ENCODE results near the gene WAC.
"Not testable (repeated sequence)": the region's sequence is repeated elsewhere in the genome, so short reads cannot be mapped to it uniquely, and the experiment has no call there.

The WAC gene, protein sequence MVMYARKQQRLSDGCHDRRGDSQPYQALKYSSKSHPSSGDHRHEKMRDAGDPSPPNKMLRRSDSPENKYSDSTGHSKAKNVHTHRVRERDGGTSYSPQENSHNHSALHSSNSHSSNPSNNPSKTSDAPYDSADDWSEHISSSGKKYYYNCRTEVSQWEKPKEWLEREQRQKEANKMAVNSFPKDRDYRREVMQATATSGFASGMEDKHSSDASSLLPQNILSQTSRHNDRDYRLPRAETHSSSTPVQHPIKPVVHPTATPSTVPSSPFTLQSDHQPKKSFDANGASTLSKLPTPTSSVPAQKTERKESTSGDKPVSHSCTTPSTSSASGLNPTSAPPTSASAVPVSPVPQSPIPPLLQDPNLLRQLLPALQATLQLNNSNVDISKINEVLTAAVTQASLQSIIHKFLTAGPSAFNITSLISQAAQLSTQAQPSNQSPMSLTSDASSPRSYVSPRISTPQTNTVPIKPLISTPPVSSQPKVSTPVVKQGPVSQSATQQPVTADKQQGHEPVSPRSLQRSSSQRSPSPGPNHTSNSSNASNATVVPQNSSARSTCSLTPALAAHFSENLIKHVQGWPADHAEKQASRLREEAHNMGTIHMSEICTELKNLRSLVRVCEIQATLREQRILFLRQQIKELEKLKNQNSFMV

DNA sequence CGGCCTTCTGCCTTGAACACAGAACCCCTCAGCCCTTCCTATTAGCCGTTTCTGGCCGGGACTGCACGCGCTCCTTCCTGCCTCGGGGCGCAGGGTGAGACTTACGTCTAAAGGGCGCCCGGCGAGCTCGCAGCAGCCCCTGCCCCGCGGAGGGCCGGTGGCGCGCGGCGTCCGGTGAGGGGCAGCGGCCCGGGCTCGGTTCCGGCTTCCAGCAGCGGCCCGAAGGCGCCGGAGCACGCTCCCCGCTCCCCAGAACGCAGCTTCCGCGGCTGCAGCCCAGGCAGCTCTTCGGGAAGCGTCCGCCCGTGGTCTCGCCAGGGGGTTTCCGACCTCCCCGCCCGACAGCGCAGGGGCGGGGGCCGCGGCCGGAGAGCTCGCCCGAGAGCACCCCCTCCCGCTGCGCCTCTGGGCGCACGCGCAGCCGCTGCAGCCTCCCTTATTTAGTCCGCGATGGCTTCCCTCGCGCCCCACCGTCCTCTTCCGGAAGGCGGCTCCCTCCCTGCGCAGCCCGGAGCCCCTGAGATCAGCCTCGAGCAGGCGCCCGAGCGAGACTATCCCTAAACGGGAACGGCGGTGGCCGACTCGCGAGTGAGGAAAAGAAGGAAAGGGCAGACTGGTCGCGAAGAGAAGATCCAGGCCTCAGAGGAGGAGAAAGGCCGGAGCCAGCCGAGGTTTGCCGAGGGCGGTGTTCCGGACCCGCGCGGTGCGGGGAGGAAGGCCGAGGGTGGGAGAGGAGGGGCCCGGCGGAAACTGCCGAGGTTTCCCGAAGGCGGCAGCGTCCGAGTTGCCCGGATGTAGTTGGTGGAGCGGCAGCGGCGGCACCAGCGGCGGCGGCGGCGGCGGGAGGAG lies at the start of gene WAC:
Gene WAC, plus strand, starts transcription at position 782 of the 849 bp plus-strand sequence. CDS start 462 bp downstream, outside the sequence.
- DNase-seq, result peak; percentile 37

DNA sequence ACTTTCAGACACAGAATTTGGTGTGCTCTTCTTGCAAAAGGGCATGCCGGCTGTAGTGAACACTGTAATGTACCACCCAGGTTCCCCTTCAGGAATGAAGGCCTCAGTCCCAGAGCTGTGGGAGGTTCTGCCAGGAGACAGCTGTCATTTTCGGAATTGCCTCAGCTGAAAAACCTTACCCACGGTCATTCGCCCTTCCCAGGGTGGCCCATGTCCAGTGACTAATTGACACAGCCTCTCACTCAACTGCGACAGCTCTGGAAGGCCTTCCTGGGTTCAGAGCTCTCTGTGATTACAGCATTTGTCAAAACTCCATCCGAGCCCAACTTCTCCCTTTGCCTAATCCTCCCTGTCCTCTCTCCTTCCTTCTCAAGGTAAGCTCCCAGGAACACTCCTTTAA lies 43.7 kb upstream of the WAC start:
- no peak for DNase-seq

DNA sequence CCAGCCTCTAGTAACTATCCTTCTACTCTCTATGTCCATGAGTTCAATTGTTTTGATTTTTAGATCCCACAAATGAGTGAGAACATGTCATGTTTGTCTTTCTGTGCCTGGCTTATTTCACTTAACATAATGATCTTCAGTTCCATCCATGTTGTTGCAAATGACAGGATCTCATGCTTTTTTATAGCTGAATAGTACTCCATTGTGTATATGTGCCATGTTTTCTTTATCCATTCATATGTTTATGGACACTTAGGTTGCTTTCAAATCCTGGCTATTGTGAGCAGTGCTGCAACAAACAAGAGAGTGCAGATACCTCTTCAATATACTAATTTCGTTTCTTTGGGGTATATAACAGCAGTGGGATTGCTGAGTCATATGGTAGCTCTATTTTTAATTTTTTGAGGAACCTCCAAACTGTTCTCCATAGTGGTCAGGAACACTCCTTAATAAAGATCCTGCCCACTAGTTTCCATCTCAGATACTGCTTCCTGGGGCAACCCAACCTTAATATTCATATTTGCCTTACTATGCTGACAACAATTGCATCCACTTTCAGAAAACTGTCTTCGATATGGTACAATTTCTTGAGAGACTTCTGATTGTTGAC lies 42.6 kb upstream of the WAC start:
- not testable (repeated sequence) for DNase-seq

DNA sequence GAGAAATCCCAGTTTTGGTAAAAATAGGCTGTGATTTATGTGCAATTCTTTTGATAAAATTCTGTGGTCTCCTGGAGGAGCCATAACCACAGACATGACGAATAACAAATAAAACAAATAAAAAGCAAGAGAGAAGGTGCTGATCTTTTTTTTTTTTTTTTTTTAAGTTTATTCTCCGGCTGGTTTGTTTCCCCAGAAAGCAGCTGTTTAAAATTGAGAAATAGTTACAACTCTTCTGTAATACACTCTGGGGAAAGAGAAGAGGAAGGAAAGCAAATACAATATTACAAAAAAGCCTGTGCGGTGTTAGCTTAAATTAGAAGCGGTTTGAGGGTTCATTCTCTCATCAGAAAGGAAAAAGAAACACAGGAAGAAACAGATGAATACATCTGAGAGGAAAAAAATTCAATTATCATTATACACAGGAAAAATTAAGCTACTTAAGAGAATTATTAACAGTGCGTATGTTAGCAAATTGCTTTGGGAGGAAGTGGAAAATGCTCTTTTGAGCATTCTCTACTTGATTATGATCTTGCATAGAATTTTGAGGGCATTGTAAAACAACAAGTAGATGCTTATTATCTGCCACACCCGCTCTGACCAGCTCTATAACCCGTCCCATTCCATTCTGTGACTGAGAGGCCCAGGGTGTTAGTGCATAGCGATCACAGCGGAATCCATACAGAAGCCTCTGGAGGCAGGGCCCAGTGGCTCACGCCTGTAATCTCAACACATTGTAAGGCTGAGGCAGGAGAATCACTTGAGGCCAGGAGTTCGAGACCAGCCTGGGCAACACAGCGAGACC lies 40.6 kb upstream of the WAC start:
- no peak for DNase-seq

DNA sequence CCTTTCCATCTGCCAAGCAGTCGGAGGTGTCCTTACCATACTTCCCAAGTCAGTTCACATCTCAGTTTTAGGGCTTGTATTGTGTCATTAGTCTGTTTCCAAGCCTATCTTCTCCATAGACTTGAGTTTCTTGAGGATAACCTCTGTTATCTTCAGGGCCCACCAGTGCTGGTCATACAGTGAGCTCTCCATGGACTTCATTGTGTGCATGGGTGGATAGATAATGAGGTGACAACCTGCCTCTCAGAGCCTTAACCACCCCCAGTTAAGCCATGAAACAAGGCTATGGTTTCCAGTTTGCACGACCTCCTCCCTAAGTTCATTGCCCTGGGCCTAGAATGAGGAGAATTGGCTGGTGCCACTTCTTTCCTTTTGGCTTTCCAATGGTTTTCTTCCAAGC lies 38.5 kb upstream of the WAC start:
- DNase-seq, result no peak

DNA sequence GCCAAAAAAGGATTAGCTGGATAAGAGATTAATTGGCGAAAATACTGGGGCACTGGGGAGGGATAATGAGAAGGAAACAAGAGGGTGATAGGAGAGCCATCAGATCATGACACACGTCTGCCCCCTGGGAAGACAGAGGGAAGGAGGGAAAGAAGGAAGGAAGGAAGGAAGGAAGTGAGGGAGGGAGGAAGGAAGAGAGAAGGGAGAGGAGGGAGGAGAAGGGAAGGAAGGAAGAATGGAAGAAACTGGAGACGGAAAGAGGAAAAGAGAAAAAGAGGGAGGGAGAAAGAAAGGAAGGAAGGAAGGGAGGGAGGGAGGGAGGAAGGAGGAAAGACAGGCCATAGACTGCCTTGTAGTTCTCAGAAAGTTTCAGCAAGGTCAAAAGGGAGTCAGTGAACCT lies 37.8 kb upstream of the WAC start:
- DNase-seq, result no peak

DNA sequence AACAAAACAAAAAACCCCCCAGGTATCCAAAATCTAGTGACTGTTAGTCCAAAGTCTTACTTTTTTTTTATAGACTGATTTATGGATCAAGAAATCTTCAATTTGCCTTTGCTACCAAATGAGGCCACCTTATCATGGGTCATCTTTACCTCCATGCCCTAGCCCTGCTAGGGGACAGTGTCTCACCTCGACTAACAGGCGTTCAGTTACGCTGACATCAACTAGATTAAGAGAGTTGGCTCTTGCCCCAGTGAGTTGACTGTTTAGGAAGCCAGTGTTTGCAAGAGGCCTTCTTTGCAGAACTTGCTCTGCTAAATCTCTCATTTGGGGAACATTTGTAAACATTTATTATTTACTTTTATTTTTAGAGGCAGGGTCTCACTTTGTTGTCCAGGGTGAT lies 36.9 kb upstream of the WAC start:
- DNase-seq, result no peak

DNA sequence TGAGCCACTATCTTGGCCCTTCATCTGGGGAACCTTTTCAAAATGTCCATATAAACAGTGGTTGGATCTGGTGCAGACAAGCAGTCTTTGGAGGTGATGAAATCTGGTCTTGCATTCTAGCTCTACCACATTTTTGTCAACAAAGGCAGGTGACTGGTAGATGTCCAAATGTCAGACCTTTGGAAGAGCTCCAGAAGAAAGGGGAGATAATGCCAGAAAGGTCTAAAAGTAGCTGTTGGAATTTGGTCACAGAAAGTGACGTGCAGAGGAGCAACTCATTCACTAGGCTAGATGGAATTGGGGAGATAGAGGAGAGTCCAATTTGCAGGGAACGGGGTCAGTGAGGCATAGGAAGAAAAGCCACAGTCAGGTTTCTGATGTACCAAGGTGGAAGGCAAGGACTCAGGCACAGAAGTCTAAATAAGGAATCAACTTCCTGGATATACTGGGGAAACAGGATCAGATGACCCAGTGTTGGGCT lies 36.4 kb upstream of the WAC start:
- no peak for DNase-seq

DNA sequence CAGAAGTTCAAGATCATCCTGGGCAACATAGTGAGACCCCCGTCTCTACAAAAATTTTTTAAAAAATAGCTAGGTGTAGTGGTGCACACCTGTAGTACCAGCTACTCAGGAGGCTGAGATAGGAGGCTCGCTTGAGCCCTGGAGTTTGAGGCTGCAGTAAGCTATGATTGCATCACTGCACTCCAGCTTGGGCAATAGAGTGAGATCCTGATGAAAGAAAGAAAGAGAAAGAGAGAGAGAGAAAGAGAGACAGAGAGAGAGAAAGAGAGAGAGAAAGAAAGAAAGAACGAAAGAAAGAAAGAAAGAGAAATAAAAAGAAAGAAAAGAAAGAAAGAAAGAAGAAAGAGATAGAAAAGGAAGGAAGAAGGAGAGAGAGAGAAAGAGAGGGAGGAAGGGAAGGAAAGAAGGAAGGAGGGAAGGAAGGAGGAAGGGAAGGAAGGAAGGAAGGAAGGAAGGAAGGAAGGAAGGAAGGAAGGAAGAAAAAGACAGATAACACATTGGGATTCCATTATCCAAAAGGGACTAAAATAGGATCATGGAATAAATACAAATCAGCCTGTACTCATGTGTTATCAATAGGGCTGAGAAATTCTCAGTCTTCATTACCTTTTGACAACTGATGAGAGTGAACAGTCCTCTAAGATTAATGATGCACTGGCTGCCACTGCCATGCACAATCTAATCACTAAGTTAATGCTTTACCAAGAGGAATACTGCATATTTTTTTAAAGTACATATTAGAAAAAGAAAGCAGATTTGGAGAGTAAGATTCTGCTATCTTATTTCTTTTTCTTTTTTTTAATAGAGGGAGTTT lies 35.4 kb upstream of the WAC start:
- DNase-seq, result no peak

DNA sequence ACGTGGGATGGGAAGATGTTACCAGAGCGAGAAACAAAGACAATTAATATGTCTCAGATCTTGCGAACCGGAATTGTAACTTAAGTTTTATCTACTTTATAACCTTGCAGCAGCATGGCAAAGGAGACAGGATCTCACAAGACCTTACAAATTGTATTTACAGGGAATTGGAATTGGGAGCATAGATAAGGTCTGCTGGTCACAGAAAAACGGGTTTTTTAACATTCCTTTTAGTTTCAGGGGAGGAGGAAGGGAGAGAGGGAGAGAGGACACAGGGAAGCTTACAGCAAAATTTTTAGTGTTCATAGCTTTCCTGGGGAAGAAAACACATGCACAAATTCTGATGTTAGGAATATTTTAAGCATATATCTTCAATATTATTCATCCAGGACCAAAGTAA lies 32.7 kb upstream of the WAC start:
- not testable (repeated sequence) for DNase-seq

DNA sequence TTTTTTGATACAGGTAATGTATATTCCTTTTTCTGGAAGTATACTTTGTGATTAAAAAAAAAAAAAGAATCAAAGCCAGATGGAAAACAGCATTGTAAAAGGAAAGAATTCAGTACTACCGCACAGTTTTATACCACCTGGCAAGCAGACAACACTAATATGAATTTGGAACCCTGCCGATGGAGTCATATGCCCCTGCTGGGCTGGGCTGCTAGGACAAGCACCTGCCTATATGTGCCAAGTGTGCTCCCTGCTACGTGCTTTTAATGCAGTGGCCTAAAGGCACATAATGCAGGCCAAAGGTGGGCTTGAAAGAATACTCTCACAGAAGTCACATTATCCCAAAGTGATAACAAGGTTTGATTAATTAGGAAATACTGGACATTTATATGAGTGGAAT lies 29.8 kb upstream of the WAC start:
- DNase-seq, result peak; percentile 65

DNA sequence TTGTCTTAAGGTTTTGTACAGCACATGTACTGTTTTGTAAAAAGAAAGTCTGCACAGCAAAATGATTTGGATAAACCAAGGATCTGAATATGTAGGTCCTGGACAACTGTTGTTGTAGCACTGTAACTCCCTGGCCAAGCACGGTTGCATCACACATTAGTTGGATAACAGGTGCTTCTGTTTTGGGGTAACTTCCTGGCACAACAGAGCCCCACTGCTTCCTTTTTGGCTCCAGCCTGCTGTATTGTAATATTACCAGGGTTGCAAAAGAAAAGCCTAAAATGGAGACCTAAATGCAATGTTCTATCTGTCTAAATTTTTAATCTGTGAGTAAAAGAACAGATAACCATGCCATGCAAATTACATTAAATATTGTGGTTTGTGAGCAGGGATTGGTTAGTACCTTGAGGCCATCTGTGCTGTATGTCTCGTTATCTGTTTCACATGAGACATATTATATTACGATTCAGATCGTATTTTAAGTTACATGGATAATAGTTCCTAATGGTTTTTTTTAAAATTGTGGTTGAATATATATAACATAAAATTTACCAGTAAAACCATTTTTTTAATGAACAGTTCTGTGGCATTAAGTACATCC lies 27.5 kb upstream of the WAC start:
- no peak for DNase-seq

DNA sequence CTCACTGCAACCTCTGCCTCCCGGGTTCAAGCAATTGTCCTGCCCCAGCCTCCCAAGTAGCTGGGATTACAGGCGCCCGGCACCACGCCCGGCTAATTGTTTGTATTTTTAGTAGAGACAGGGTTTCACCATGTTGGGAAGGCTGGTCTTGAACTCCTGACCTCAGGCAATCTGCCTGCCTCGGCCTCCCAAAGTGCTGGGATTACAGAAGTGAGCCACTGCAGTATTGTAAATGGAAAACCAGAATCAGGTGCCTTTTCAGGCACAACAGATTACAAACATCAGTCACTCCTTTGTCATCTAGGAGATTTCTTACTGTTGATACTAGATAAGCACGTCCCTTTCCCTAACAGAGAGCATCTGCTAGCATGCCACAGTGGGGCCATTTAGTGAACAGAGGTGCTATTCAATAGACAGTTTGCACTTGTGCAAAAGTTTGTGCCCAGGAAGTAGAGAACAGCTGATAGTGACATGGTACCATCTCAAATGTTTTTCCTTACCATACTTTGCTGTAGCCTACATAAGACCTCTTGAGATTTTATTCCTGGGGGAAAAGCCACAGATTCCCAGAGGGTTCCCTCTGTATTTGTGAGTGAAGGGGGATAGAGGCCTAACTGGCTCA lies 24.5 kb upstream of the WAC start:
- no peak for DNase-seq

DNA sequence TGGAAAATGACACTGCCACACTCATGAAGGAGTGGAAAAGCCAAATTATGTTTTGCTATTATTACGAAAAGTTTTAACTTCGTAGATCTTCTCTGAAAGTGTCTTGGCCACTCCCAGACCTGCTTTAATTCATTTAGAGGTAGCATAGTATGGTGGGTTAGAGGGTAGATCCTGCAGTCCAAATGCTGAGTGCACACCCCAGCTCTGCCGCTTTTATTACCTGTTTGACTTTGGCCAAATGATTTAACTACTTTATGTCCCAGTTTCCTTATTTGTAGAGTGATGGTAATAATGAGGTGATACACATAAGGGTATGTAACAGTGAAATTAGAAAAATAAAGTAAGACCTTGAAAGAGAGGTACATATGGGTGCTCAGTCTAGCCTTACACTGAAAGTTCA lies 23.6 kb upstream of the WAC start:
- no peak for DNase-seq

DNA sequence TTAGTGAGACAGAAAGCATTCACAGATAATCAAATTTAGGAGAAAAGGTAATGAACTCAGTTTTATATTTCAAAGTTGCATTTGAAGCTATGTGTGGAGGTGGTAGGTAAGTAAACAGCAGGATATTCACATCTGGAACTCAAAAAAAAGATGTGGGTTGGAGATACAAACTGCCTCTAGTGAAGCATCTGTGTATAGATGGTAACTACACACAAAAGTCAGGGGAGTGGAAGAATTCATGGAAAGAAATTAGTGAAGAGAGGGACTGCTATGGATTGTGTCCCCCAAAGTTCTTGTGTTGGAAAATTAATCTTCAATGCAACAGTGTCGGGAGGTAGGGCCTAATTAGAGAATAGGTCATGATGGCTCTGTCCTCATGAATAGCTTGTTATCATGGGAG lies 18.3 kb upstream of the WAC start:
- no peak for DNase-seq

DNA sequence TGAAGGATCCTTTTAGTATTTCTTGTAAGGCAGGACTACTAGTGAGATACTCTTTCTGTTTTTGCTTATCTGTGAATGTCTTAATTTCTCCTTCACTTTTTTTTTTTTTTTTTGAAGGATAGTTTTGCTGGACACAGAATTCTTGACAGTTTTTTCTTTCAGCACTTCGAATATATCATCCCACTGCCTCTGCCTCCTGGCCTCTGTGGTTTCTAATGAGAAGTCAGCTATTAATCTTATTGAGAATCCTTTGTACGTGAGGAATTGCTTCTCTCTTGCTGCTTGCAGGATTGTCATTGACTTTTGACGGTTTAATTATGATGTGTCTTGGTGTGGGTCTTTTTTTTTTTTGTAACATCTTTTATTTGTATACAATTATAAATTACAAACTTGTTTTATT lies 12.6 kb upstream of the WAC start:
- DNase-seq, result no peak

DNA sequence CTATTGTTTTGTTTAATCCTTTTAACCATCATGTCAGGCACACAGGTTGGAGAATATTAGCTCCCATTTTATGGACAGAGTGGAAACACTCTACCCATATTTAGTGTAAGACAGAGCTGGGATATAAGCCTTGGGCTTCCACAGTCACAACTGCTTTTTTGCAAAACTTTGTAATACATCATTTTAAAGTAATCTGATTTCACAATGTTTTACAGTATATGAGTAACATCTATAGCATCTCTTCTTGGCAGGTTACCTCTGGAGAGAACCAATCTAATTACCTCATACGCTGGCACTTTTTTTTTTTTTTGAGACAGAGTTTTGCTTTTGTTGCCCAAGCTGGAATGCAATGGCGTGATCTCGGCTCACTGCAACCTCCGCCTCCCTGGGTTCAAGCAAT lies 12.1 kb upstream of the WAC start:
- not testable (repeated sequence) for DNase-seq

DNA sequence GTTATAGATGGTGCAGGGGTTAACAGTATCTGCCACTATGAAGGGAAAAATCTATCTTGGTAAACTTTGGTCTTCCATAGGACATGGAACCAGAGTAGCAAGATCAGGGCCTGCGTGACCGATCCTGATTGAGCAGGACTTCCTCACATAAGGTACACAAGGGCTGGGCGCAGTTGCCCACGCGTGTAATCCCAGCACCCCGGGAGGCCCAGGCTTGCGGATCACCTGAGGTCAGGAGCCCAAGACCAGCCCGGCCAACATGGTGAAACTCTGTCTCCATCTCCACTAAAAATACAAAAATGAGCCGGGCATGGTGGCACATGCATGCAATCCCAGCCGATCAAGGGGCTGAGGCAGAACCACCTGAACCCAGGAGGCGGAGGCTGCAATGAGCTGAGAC lies 11.0 kb upstream of the WAC start:
- not testable (repeated sequence) for DNase-seq

DNA sequence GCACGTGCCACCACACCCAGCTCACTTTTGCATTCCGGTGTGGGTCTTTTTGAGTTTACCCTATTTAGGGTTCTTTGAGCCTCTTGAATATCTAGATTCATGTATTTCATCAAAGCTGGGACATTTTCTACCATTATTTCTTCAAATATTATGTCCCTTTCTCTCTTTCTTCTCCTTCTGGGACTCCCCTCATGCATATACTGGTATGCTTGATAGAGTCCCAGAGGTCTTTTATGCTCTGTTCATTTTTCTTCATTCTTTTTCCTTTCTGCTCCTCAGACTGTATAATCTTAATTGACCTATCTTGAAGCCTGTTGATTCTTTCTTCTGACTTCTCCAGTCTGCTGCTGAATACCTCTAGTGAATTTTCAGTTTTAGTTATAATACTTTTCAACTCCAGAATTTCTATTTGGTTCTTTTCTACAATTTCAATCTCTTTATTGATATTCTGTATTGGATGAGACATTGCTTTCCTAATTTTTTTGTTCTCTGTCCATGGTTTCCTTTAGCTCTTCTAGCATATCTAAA lies 9.1 kb upstream of the WAC start:
- DNase-seq, result no peak

DNA sequence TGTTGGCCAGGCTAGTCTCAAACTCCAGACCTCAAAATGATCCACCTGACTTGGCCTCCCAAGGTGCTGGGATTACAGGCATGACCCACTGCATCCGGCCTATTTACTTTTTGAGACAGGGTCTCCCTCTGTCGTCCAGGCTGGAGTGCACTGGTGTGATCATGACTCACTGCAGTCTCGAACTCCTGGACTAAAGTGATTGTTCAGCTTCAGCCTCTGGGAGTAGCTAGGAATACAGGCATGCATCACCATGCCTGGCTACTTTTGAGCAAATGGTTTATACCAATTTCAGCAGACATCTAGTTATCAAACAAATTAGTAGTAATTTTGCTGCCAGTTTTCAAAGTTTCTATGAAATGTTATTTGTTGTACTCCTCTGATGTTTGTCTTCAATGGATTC lies 2.2 kb upstream of the WAC start:
- no peak for DNase-seq
